ENCODE results near the gene AXL. TPM values are rescaled to one million over a fixed set of nuclear protein-coding genes. Genes with fewer than 3 reads are reported as not detected.

AXL gene
- total RNA-seq, 2 experiments from 2014 or later, result 0.36 to 0.50 TPM

GRCh38 chr19:41310033-41310831 lies 91.2 kb downstream of the AXL start, which contains the start of gene CCDC97:
TSS of gene CCDC97 (plus strand) at chr19:41310172. CDS start at chr19:41310311, 139 bp downstream.
- CTCF ChIA-PET, result interaction anchor here (1.1 to 4.3 kb wide), 3 partner anchors 12 to 106 kb away, joined by 3 to 53 read pairs (median 28); partner anchors contain the start of gene HNRNPUL1
- DNase-seq (peak; percentile 90), ATAC-seq (peak; percentile 72)
- Mint-ChIP-seq H3K27me3 (no peaks in the 10 kb centered on the region), H3K36me3 (ENCODE audit: low read depth) (peaks cover 48% of the 10 kb centered on the region), H3K4me1 (ENCODE audit: low read depth) (peaks cover 61% of the 10 kb centered on the region), H3K9me3 (no peaks in the 10 kb centered on the region), H3K27ac (peak within 1 kb of the TSS; percentile 98), H3K4me3 (peak within 1 kb of the TSS; percentile 98)
- TF ChIP-seq CTCF (IDR thresholded peaks at IDR 0.05), result no peak
- POLR2A ChIA-PET, result interaction anchor here (1.0 to 14.9 kb wide), 12 partner anchors 8 to 46 kb away, joined by 3 to 179 read pairs (median 5); partner anchors contain the start of genes HNRNPUL1 and TGFB1
- intact Hi-C loops (cut with micrococcal nuclease), result no loop called here

GRCh38 chr19:41311072-41311471 lies 92.0 kb downstream of the AXL start:
- CTCF ChIA-PET, result interaction anchor here (1.1 kb wide), 1 partner anchor 11 kb away, joined by 3 read pairs; no protein-coding TSS in a partner anchor
- intact Hi-C loops (cut with micrococcal nuclease), result no loop called here
- DNase-seq (no peak), ATAC-seq (no peak)
- Mint-ChIP-seq H3K4me1 (ENCODE audit: low read depth) (peaks cover 54% of the 10 kb centered on the region), H3K27me3 (no peaks in the 10 kb centered on the region), H3K9me3 (no peaks in the 10 kb centered on the region), H3K36me3 (ENCODE audit: low read depth) (peaks cover 46% of the 10 kb centered on the region), H3K27ac (peak overlapping the region; percentile 98), H3K4me3 (peak overlapping the region; percentile 98)
- no peak for TF ChIP-seq CTCF (IDR thresholded peaks at IDR 0.05)
- POLR2A ChIA-PET, result interaction anchor here (1.4 to 4.0 kb wide), 6 partner anchors 11 to 40 kb away, joined by 4 to 39 read pairs (median 17); partner anchors contain the start of gene TGFB1

Other genes starting within 250 kb of the AXL start
- not detected for gene CYP2B6, start 227.9 kb upstream of the AXL start, total RNA-seq
- gene CYP2A13, start 130.8 kb upstream of the AXL start, total RNA-seq, result not detected
- gene CYP2F1, start 104.8 kb upstream of the AXL start, total RNA-seq, result not detected
- not detected for gene CYP2S1, start 26.0 kb upstream of the AXL start, total RNA-seq
- 100 to 1,000 TPM; 257 to 259 TPM for gene HNRNPUL1, start 45.1 kb downstream of the AXL start, total RNA-seq
- gene CCDC97, start 90.9 kb downstream of the AXL start, total RNA-seq, result 10 to 100 TPM; 15.9 to 20.4 TPM
- 100 to 1,000 TPM; 112 to 123 TPM for gene TGFB1, start 134.7 kb downstream of the AXL start, total RNA-seq
- 1 to 10 TPM; 3.1 to 5.1 TPM for gene B9D2, start 144.9 kb downstream of the AXL start, total RNA-seq
- 1 to 10 TPM; 8.9 to 9.1 TPM for gene TMEM91, start 157.3 kb downstream of the AXL start, total RNA-seq
- gene EXOSC5, start 178.1 kb downstream of the AXL start, total RNA-seq, result 10 to 100 TPM; 46.6 to 47.0 TPM
- gene BCKDHA, start 178.6 kb downstream of the AXL start, total RNA-seq, result 10 to 100 TPM; 32.3 to 36.9 TPM
- gene B3GNT8, start 208.2 kb downstream of the AXL start, total RNA-seq, result 1 to 10 TPM in 1 of 2 experiments, under 1 TPM in 1; 0.59 to 1.1 TPM
- gene DMAC2, start 220.7 kb downstream of the AXL start, total RNA-seq, result 10 to 100 TPM; 47.6 to 51.5 TPM
- not detected for gene ERICH4, start 223.9 kb downstream of the AXL start, total RNA-seq

Measured in activated CD8-positive, alpha-beta T cell treated with anti-CD3 and anti-CD28 coated beads for 36 hours (primary cell).